ENCODE data around the gene BCL10. TPM values are rescaled to one million over a fixed set of nuclear protein-coding genes. Genes with fewer than 3 reads are reported as not detected.

Gene BCL10
- total RNA-seq, 1 donor from 2014 or later: 24.9 TPM

- H3K4me1 Mint-ChIP-seq (ENCODE audit: low read depth): peaks cover 46% of the 10 kb centered on the region
Measured at GRCh38 chr1:85243372-85243771, 33.1 kb downstream of the BCL10 start.

GRCh38 chr1:85240643-85241042, 35.8 kb downstream of the BCL10 start:
- DNase-seq (ENCODE audit: low spot score): no peak
- H3K4me1 Mint-ChIP-seq (ENCODE audit: low read depth): peaks cover 41% of the 10 kb centered on the region
- no peak overlapping the region for H3K4me3 Mint-ChIP-seq (ENCODE audit: unreplicated experiment)
- H3K27me3 Mint-ChIP-seq (ENCODE audit: low read depth): no peaks in the 10 kb centered on the region
- no peaks in the 10 kb centered on the region for H3K36me3 Mint-ChIP-seq (ENCODE audit: low read depth)
- peak overlapping the region; percentile 84 for H3K27ac Mint-ChIP-seq (ENCODE audit: unreplicated experiment)
- H3K9me3 Mint-ChIP-seq (ENCODE audit: low read depth): no peaks in the 10 kb centered on the region
- peak; percentile 3 for TF ChIP-seq CTCF (IDR thresholded peaks at IDR 0.05)

More at GRCh38 chr1:85243372-85243771, 33.1 kb downstream of the BCL10 start:
- no peak for DNase-seq (ENCODE audit: low spot score)
- Mint-ChIP-seq H3K36me3 (ENCODE audit: low read depth) (no peaks in the 10 kb centered on the region), H3K9me3 (ENCODE audit: low read depth) (no peaks in the 10 kb centered on the region), H3K4me3 (ENCODE audit: unreplicated experiment) (no peak overlapping the region), H3K27ac (ENCODE audit: unreplicated experiment) (no peak overlapping the region), H3K27me3 (ENCODE audit: low read depth) (no peaks in the 10 kb centered on the region)
- TF ChIP-seq CTCF (IDR thresholded peaks at IDR 0.05): no peak

GRCh38 chr1:85240174-85240601, 36.2 kb downstream of the BCL10 start:
- peak overlapping the region; percentile 84 for H3K27ac Mint-ChIP-seq (ENCODE audit: unreplicated experiment)
- no peaks in the 10 kb centered on the region for H3K36me3 Mint-ChIP-seq (ENCODE audit: low read depth)

GRCh38 chr1:85237613-85238012, 38.8 kb downstream of the BCL10 start:
- H3K27me3 Mint-ChIP-seq (ENCODE audit: low read depth): no peaks in the 10 kb centered on the region
- no peak overlapping the region for H3K27ac Mint-ChIP-seq (ENCODE audit: unreplicated experiment)
- no peak for DNase-seq (ENCODE audit: low spot score)
- H3K4me3 Mint-ChIP-seq (ENCODE audit: unreplicated experiment): no peak overlapping the region
- H3K36me3 Mint-ChIP-seq (ENCODE audit: low read depth): no peaks in the 10 kb centered on the region
- H3K9me3 Mint-ChIP-seq (ENCODE audit: low read depth): no peaks in the 10 kb centered on the region
- TF ChIP-seq CTCF (IDR thresholded peaks at IDR 0.05): no peak
- H3K4me1 Mint-ChIP-seq (ENCODE audit: low read depth): peaks cover 18% of the 10 kb centered on the region

More at GRCh38 chr1:85240174-85240601, 36.2 kb downstream of the BCL10 start:
- H3K4me3 Mint-ChIP-seq (ENCODE audit: unreplicated experiment): no peak overlapping the region
- no peaks in the 10 kb centered on the region for H3K27me3 Mint-ChIP-seq (ENCODE audit: low read depth)
- no peaks in the 10 kb centered on the region for H3K9me3 Mint-ChIP-seq (ENCODE audit: low read depth)
- TF ChIP-seq CTCF (IDR thresholded peaks at IDR 0.05): peak; percentile 61
- H3K4me1 Mint-ChIP-seq (ENCODE audit: low read depth): peaks cover 37% of the 10 kb centered on the region
- DNase-seq (ENCODE audit: low spot score): no peak

GRCh38 chr1:85230305-85230977, 46.0 kb downstream of the BCL10 start:
- peak; percentile 47 for TF ChIP-seq CTCF (IDR thresholded peaks at IDR 0.05)
- Mint-ChIP-seq H3K27ac (ENCODE audit: unreplicated experiment) (no peak overlapping the region), H3K4me3 (ENCODE audit: unreplicated experiment) (no peak overlapping the region), H3K27me3 (ENCODE audit: low read depth) (no peaks in the 10 kb centered on the region), H3K4me1 (ENCODE audit: low read depth) (peaks cover 9% of the 10 kb centered on the region), H3K9me3 (ENCODE audit: low read depth) (no peaks in the 10 kb centered on the region), H3K36me3 (ENCODE audit: low read depth) (no peaks in the 10 kb centered on the region)
- DNase-seq (ENCODE audit: low spot score): no peak

Measured in chondrocyte (in vitro differentiated cells).